M059J (cell line): ENCODE data around the gene AHCY. TPM values are rescaled to one million over a fixed set of nuclear protein-coding genes. Genes with fewer than 3 reads are reported as not detected.

Experiments
- DNase-seq: peaks from one replicate; pipeline ENCODE4 v3.0.0-alpha.2; 2012; ENCODE audit warnings: low read depth
- total RNA-seq: library from RNA; depleted of rRNA; stranded (reverse); fragments of >200 nt; shearing (Covaris generic); gene quantifications from 2 replicates; pipeline ENCODE4 v1.2.3, GENCODE V29; 2014

The AHCY gene
- total RNA-seq, 1 experiment from 2014 or later: 125 TPM

DNA sequence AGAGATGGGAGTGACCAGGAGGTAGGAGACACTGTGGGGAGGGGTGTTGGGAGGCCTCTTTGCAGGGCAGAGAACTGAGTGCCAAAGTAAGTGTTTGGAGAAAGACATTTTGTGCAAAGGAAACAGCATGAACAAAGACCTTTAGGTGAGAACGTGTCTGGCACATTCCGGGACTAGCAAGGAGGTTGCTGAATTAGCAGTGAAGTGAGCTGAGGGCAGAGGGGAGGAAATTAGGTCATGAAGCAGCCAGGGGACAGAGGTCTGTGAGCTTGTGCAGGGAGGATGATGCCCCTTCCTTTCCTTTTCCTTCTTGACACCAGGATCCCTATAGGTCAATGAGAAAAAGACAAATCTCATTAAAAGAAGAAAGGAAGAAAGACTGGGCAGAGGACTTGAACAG, 21.4 kb upstream of the AHCY start:
- DNase-seq: no peak

DNA sequence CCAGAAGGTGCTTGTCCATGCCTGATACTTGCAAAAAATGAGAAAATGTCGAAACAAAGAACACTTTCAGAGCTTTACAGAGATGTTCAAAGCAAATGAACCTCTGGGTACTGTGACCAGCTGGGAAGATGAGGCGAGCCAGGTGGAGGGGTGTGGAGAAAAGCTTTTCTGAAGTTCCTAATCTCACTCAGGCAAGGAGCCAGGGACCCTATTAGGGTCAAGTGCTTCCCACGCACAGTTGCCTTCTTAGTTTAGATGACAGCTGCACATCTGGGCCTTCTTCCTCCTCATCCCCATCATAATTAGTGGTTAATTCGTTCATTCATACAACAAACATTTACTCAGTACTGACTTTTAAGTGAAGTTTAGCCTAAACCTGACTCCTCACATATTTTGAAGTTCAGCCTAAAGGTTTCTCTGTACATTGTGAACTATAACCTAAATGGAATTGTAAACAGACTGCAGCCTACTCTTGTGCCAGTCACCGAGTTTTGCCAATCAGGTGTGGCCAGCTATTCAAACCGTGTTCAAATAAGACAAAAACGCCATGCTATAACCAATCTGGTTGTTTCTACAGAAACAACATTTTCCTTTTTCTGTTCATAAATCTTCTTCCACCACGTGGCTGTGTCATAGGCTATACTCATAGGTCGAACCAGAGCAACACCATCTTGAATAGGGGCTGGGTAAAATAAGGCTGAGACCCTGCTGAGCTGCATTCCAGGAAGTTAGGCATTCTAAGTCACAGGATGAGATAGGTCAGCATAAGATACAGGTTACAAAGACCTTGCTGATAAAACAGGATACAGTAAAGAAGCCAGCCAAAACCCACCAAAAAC, 19.3 kb upstream of the AHCY start:
- DNase-seq: no peak

DNA sequence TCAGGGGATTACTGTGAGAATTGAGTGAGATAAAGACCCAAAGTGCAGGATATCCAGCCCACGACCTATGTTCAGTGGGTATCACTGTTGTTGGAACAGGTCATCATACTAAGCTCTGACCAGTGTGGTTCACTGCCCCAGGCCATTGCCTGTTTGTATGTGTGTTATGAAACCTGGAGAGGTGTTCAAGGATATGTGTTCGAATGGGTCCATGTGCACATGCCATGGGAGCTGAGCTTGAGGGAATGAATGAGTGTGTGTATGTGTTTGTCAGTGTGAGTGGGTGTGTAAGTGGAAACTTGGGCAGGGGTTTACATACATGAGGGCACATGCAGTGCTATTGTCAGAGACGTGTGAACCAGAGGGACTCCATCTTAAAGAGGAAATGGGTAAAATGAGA, 17.7 kb upstream of the AHCY start:
- DNase-seq: no peak

DNA sequence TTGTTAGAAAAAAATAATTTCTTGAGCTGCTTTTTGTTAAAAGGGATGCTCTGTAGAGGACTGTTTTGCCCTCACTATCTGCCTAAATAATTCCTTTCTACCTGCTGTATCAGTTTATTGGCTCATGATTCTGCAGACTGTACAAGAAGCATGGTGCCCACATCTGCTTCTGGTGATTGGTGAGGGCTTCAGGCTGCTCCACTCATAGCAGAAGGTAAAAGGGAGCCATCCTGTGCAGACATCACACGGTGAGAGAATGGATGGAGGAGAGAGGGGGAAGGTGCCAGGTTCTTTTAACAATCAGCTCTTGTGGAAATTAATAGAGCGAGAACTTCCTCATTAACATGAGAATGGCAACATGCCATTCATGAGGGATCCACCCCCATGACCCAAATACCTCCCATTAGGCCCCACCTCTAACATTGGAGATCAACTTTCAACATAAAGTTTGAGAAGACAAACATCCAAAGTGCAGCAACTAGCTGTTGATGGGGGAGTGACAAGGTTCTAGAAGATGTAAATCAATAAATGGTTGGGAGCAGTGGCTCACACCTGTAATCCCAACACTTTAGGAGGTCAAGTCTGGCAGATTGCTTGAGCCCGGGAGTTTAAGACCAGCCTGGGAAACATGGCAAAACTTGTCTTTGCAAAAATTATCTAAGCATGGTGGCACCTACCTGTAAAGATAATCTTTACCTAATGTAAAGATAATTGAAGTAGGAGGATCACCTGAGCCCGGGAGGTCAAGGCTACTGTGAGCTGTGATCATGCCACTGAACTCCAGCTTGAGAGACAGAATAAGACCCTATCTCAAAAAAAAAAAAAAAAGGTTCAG, 15.7 kb upstream of the AHCY start:
- no peak for DNase-seq

DNA sequence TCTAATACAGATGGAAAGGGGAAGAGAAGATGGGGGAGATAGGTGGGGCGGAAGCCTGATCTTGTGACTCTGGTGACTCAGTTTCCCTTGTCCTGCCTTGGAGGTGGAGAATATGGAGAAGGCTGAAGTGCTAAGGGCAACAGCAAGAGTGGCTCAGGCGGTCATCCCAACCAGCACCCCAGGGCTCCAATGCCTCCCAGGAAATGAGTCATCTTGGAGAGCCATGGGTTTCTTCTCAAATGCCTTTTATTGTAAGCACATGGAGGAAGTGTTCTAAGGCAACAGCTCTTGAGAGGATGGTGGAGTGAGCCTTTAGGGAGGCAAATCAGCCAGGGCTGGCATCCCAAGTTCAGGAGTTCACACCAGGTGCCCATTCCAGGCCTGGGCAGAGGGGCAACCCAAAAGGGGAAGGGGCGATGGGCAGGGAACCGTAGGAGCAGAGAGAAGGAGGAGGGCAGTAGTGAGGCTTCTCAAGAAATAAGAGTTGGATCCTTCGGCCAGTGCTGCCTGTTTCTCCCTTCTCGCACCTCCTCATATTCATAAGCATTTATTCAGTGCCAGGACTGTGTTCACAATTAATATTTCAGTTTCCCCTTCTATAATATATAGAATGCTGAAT, 13.2 kb upstream of the AHCY start:
- peak; percentile 85 for DNase-seq

DNA sequence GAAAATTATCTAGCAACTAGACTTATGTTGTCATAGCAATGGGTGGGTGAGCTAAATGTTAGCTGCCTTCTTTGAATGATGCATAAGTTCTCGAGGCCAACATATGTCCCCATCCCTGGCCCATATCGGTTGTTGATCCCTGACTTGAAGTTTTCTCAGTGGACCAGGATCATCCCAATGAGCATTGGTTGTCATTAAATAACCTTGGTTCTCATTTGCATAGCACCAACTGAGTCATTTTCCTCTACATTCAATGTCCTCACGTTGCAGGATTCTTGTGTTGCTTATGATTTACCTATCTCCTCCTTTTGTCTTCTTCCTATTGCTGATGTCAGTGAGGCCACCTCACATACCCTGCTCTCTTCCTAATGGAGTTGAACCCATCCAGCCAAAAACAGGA, 12.1 kb upstream of the AHCY start:
- peak; percentile 43 for DNase-seq

DNA sequence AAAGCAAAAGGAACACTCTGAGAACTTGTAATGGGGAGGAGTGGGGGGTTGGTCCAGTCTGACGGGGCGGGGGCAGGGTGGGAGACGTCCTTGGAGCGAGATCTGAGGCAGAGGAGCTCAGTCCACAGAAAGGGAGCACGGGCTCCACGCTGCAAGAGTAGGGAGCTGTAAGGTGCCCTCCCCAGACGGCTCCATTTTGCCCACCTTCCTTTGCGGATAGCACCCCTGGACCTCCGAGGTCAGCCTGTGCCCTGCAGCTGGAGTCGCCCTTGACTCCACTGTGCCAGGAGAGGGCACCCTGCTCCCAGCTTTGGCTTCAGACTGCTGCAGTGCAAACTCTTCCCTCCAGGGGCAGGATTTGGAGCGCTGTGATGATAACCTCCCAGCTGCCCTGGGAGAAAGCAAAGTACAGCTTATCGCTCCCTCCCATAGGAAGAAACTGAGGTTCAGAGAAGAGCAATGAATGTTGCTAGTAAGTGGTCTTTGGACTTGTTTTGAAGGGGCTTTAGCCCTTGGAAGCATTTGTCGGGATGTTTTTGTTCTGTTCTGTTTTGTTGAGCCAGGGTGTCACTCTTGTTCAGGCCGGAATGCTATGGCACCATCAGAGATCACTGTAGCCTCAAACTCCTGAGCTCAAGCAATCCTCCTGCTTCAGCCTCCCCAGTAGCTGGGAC, 9.5 kb upstream of the AHCY start:
- DNase-seq: peak; percentile 90

DNA sequence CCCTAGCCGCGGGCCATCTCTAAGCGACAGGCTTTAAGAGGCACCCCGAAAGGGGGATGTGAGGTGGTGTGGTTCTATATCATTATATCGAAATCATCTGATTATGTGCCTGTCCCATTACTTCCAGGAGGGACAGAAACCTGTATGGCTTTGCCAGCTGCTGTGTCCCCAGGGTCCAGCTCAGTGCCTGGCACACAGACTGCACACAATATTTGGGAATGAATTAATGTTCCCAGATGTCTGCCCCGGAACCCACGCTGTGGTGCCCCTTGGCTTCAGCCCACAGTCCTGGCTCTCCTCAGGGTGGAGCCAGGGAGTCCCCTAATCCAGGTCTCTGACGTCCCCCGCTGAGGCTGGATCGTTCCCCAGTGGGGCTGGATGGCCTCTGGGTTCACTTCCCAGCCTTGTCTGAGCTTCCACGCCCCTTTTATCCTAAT, 8.9 kb upstream of the AHCY start:
- no peak for DNase-seq

DNA sequence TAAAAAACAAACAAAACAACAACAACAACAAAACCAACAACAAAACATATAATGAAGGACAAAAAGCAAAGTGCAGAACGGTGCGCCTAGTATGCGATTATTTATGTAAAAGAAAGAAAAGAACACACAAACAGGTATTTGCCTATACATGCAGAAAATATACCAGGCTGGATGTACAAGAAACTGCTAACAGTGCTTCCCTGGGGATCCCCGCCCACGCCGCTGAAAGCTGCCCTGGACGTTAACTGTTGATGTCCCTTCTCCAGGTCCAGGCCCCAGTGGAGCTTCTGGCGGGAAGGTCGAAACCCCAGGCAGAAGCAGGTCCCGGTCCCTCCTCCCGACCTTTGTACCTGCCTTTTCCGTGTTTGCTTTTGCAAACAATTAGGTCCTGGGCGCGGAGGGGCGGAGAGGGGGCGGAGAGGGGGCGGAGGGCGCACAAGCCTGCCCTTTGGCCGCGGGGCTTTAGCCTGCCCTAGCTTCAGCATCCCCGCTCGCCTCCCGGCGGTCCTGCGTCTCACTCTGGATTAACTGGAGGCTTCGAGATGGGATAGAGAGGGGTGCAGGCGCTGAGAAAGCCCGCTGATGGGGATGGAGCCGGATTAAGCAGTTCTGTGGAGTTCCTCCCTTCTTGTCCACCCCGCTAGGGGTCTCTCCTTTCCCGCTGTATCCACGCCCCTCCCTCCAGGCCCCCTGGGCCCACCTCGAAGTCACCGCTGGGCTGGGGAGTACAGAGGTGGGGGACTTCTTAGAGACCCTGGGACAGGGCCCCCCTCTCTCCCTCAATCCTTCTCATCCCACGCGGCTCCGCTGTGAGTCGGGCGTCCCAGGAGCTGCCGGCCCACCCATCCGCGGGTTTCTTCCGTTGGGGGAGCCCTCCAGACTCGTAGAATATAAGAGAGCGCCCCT, 8.2 kb upstream of the AHCY start:
- no peak for DNase-seq

DNA sequence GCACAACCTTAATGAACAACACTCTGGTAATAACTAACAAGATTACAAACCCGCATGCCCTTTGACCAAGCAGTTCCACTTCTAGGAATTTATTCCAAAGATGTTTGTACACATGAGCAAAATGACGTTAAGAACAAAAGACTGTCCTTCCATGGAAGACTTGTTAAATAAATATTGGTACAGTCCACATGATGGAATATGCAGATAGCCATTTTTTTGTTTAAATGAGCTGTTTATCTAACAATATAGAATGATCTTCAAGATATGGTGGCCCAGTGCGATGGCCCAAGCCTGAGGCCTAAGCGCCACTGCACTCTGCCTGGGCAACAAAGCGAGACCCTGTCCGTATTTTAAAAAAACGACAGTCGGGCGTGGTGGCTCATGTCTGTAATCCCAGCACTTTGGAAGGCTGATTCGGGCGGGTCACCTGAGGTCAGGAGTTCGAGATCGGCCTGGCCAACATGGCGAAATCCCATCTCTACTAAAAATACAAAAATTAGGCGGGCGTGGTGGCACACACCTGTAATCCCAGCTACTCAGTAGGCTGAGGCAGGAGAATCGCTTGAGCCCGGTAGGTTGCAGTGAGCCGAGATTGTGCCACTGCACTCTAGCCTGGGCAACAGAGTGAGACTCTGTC, 7.4 kb upstream of the AHCY start:
- no peak for DNase-seq

DNA sequence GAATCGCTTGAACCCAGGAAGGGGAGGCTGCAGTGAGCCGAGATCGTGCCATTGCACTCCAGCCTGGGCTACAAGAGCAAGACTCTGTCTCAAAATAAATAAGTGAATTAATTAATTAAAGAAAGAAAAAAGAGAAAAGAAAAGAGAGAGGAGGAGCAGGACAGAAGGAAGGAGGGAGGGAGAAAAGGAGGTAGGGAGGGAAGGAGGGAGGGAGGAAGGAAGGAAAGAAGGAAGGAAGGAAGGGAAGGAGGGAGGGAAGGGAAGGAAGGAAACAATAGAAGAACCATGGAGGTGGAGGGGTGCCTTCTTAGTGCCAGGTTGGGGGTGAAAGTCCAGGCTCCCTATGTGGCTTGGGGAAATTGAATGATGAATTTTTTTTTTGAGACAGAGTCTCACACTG, 6.5 kb upstream of the AHCY start:
- DNase-seq: no peak

DNA sequence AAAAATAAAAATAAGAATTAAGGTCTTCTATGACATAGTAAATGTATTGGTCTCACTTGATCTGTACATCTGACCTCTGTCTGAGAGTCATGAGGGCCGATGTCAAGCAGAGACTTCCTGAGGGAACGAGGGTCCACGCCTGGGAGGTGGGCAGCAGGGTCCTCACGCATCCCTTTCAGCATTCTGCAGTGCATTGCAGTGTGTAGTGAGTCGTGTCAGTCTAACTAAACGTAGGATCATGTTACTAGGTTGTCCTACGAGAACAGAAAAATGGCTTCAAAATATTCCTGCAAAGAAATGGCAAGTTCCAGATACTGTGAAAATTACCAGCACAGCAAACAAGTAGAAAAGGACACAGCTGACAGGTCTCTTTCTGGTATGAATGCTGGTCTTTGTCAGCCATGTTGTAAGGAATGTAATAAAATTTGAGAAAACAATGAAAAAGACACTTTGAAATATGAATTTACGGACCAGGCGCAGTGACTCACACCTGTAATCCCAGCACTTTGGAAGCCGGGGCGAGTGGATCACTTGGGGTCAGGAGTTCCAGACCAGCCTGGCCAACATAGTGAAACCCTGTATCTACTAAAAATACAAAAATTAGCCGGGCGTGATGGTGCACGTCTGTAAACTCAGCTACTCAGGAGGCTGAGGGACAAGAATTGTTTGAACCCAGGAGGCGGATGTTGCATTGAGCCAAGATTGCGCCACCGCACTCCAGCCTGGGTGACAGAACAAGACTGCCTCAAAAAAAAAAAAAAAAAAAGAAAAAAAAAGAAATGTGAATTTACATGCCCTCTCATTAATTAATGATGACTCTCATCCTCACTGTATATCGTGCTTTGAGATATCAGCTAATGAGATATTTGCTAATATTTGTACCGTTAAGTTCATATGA, 2.4 kb upstream of the AHCY start:
- no peak for DNase-seq

DNA sequence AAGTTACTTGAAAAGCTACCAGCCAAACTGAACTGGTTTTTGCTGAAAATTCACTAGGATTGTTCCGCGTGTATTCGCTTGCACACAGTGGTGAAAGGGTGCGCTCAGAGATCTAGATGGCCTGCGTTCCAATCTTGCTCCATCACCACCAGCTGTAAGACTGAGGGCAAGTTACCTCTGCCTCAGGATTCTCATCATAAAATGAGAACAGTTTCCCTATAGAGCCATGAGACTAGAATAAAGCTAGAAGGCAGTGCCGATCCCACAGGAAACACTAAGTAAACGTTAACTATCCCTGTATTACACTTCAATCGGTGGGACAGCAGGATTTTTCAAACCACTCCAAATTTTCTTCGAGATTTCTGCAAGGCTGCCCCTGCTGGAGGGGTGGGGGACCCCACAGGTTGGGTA, 838 bp downstream of the AHCY start:
- no peak for DNase-seq

DNA sequence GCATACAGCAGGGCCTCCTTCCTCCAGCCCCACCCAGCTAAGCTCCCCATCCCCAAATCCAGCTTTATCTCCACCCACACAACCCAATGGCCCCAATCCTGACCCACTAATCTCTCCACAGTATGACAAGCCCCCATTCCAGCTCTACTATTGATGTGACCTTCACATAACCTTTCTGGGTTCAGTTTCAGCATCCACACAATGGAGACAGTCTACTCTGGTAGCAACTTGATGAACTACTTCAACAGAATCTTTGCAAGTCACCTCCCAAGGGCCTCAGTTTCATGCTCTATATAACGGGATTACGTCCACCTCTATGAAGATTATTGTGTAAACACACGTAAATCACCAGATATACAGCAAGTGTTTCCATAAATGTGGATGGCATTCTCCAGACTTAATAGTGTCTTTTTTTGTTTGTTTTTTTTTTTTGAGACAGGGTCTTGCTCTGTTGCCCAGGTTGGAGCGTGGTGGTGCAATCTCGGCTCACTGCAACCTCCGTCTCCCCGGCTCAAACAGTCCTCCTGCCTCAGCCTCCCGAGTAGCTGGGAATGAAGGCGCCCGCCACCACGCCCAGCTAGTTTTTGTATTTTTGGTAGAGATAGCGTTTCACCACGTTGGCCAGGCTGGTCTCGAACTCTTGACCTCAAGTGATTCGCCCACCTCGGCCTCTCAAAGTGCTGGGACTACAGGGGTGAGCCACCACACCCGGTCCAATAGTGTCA, 1.4 kb downstream of the AHCY start:
- DNase-seq: no peak

DNA sequence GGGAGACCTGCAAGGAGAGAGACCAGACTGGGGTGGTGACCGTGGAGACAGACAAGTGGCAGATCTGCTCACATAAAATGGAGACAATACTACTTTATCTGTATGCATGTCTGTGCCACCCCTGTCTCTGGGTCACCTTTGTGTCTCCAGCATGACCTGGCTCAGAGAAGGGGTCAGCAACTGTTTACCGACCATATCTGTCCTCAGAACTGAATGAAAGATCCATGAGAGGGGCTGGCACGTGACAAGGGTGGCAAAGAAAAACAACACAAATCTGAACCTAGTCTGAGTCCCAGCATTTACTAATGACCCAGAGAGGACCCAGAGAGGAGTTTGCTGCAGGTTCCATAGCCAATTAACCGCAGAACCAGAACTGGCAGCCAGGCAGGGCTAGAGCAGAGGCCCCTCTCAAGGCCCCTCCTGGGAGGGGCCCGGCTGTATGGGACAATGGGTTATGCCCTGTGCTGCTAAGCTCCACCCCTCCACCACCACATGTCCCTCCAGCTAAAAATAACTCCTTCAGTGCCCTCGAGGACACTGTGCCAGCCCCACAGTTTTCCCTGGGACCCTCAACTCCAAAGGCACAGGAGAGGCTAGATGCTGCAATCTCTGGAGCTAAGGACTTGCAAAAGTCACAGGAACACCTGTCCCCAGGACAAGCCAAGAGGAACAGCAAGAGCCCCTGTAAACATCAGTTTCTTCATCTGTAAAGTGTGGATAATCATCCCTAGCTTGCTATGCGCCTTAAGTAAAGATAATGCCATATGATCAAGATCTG, 2.2 kb downstream of the AHCY start:
- no peak for DNase-seq

DNA sequence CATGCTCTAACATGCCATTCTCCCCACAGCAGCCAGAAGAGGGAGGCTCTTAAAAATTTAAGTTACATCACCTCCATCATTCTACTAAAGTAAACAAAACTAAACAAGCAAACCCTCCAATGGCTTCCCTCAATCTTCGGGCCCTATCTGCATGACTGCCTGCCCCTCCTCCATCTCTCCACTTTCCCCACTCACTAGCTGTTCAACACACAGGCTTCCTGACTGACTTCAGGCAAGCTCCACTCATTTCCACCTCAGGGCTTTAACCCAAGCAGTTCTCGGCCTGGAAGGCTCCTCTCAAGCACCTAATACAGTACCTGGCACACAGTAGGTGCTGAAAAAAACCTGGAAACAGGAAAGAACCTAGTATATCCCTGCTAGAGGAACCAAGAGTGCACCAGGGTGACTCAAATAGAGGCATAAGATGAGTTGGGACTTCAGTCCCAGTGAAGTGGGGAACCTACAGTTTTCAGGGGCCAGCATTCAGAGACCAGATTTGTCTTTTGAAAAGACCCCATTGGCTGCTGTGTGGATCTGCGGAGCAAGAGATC, 2.8 kb downstream of the AHCY start:
- no peak for DNase-seq

DNA sequence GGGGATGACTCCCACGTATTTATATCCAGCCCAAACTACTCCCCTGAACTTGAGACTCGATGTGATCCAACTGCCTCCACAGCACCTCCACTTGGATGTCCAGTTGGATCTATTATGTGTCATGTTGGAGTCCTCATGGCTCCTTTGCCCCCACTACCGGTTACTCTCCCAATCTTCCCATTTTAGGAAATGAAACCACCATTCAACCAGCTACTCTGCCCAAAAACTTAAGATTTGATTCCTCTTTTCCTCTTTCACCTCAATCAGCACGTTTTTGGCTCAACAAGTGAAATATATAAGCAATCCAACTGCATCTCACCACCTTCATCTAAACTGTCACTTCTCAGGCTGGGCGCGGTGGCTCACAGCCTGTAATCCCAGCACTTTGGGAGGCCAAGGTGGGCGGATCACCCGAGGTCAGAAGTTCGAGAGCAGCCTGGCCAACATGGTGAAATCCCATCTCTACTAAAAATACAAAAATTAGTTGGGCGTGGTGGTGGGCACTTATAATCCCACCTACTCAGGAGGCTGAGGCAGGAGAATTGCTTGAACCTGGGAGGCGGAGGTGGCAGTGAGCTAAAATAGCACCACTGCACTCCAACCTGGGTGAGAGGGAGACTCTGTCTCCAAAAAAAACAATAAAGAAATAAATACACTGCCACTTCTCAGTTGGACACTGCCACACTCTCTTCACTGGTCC, 3.4 kb downstream of the AHCY start:
- no peak for DNase-seq
